GM19328 (cell line): Measurements from ENCODE around the gene PPM1L.
"Not testable (repeated sequence)": the region's sequence is repeated elsewhere in the genome, so short reads cannot be mapped to it uniquely, and the experiment has no call there.

Experiments
- ATAC-seq: cut with Tn5 transposase; IDR thresholded peaks from one replicate; pipeline ENCODE4 v1.9.1; 2021; ENCODE audit warnings: mild to moderate bottlenecking, moderate library complexity; ENCODE audit not compliant: unreplicated experiment

The PPM1L gene

DNA sequence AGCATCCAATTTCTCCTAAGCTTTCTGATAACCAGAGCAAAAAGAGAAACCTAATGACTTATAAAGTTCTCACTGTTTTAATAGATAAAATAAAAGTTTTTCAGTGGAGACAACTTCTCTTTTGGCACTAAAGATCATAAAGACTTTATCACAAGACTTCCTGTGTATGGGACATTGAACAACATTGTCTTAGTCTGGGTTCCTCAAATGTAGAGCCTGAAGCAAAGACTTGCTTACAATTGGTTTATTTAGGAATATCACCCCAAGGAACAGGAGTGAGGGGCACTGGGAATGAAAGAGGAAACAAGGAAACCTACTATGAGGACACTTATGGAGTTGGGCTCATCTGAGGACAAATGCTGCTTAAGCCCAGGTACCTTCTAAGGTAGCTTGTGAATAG, 221.7 kb downstream of the PPM1L start:
- ATAC-seq = no peak

DNA sequence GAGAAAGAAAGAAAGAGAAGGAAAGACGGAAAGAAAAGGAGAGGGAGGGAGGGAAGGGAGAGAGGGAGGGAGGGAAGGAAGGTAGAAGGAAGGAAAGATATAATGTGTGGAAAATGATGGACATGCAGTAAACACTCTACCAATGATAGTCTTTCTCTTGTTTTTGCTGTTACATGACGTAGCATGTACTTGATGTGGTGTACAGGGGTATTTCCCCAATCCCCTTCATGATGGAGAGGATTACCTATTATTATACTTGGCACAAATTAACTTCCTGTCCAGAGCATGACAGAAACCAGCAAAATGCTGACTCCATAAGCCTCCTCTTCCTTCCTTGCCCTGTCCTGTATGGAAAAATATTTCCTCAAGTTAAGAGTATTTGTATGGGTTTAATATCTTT, 224.7 kb downstream of the PPM1L start:
- no peak for ATAC-seq

DNA sequence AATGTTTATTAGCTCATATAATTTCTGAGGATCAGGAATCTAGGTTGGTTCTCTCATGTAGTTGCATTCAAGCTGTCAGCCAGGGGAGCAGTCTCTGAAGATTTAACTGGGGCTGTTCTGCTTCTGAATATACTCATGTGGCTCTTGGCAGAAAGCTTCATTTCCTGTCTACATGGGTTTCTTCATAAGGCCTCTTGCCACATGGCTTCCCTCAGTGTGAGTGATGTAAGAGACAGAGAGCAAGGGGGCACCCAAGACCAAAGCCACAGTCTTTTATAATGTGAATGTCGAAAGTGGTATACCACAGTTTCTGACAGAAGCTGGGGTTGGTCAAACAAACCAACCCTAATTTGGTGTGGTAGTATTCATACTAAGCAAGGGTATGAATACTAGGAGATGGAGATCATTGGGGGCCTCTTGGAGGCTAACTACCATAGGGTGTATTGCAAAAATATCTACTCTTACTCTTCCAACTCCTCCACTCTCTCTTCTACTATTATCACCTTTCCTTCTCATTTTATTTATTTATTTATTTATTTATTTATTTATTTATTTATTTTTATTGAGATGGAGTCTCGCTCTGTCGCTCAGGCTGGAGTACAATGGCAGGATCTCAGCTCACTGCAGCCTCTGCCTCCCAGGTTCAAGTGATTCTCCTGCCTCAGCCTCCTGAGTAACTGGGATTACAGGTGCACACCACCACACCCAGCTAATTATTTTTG, 225.3 kb downstream of the PPM1L start:
- ATAC-seq = peak; percentile 71

DNA sequence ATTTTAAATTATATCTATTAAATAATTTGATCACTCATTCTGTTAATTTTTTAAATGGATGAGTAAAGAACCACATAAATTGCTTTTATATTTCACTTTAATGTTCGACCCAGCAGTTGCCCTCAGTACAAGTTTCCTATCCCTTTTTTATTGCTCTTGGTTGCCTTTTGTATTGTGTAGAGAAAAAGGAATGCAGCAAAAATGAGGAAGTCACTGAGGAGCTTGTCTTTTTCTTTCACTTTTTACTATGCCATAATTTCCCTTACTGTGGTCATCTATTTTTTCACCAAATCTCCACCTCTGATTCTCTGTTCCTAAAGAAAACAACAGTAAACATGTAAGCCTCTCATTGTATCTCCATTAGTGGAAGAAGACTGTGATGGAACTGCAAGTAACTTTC, 226.5 kb downstream of the PPM1L start:
- no peak for ATAC-seq

DNA sequence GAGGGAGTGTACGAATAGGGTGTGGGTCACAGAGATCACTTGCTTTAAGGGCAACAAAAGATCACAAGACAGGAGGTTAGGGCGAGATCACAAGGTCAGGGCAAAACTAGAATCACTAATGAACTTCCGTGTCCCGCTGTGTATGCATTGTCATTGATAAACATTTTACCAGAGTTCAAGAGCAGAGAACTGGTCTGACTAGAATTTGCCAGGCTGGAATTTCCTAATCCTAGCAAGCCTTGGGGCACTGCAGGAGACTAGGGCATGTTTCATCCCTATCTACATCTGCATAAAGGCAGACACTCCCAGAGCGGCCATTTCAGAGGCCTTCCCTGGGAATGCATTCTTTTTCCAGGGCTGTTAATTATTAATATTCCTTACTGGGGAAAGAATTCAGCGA, 227.9 kb downstream of the PPM1L start:
- not testable (repeated sequence) for ATAC-seq

DNA sequence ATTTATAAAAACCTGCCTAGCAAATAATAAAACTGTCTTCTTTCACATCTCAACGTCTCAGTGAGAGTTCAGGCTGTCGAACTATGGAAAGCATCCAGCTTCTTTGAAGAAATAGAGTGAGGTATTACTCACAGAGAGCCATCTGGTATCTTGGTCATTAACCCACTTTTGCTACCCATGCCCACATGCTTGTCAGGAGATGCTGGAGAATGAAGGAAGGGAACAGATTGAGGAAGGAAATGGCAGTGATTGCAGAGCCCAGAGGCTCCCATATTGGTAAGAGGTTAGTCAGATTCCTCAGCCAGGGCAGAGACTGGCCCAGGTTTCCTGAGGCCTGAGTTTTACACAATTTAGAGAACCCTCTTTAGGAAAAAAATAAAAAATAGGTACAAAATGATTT, 230.0 kb downstream of the PPM1L start:
- ATAC-seq = no peak

DNA sequence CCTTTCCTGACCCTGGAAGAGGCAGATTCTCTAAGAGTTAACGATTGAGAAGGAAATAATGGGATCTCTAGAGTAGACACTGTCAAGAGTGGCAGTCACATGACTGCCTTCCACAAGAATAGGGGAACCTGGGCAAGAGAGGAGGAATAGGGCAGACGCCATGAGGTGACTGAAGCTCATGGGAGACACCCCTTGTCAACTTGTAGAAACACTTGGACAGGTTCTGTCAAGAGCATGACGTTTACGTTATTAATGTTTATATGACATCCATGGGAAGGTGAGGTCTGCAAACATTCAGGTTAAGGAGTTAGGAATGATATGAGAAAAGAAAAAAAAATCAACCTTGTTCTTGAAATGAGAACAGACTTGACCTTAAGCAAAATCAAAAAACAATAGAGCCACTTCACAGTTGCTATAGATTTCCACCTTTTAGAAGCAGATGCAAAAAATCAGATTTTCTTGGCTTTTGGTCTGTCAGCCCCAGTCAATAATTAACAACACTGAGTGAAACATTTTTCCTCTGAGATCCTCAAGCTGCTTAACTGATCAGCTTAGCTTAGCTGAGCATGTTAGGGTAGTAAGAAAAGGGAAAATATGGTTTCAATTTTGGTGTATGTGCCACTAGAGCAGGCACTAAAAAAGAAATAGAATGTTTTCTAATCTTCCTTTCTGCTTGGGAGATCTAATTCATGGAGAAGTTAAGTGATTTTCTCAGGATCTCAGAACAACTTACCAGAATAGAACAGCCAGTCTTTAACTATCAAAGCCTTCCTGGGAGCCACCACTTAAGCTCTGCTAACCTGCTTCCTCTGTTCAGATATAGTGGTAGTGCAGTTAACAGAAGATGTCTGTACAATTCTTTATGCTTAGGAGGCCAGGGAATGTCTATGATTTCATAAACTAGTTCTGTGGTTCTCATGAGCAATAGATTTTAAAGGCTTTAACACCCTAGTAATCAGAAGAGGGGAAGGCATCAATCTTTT, 232.2 kb downstream of the PPM1L start:
- ATAC-seq = no peak

DNA sequence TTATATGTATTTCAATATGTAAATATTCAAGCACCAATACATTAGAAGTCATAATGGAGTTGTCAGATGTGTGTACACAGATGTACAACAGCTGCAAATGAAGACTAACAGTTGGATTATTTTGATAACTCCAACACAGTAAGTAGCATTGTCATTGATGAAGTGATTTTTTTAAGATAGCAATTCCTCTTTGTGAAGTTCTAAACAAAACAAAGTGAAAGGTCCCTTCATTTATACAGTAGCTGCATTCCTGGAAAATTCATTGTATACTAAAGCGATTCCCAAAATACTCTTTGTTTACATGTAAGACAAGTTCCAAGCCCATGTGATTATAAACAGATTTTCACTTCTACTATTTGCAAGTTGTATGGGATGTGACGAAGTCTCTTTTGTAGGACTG, 234.4 kb downstream of the PPM1L start:
- no peak for ATAC-seq

DNA sequence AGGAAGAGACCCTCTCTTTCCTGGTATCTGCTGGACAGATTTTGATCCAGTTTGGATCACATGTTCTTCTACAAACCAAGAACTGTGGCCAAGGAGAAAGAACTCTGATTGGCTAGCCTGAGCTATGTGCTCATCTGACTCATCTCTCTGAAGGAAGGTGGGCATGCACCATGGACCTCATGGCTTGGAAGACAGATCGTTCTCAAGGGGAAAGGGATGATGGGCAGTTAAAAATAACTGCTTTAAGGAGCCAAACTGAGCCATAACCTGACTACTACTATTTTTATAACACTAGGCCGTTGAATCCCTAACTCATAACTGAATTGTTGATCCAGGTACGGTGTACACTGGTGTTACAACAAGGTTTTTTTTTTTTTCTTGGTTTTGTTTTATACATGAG, 236.7 kb downstream of the PPM1L start:
- no peak for ATAC-seq

DNA sequence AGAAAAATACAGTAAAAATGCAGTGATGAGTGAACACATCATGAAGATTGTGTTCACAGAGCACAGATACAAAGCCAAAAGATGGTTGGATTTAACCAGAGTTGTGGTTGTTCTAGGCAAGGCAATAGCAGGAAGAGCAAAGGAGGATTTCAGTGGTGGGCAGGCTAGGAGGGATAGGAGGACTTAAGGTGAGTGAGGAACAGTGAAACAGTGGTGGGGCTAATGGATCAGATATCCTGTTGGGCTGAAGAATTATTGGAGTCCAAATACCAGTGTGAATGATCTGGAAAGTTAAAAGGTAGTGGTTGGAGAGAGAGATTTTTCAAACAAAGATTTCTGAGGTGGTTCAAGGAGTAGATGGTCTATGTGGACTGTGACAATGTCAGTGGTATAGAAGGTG, 240.8 kb downstream of the PPM1L start:
- no peak for ATAC-seq

DNA sequence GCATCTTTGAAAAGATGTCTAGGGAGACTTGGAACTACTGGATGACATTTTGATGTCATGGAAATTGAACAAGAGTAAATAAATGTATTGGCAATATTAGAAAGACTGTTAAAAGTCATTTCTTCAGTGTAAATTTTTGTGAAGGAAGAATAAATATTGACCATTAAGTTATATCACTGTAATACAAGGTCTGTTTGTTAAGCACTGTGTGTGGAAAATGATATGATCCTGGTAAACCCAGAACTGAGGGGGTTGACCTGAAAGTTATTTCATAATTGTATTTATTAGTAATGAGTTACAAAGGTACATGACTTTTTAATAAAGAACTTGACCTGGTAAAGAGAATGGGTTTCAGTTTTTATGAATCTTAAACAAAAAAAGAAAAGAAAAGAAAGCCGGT, 242.6 kb downstream of the PPM1L start:
- no peak for ATAC-seq

DNA sequence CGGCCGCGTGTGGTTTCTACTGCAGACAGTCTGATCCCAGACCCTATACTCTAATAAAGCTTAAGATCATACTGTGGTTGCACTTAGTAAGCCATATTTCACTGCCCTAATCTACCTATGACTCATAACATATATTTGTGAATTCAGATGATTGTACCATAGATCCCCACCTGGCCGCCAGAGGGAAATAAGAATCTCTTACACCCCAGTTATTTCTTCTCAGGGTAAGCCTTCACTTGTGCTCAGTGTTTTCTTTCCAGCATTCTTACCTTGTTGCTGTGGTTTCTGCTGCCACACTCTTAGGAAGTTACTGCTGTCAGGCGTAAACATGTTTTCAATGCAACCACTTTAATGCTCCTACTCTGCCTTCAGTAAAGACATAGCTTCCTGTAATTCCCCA, 243.2 kb downstream of the PPM1L start:
- ATAC-seq = no peak

DNA sequence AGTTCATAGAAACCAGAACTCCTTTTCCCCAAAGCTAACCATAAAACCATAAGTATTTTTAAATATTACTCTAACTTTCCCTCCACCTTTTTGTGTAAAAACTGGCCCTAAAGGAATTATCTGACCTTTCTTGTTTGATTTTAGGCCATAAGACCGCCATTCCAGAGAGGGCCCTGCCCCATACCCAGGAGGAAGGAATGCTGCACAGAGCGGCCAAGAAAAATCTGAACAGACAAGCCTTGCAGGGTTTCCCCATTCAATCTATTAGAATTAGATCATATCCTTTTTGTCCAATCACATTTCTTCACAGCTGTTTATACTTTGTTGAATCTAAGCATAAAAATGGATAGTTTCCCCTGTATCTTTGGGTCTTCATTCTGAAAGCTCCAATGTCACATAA, 252.1 kb downstream of the PPM1L start:
- no peak for ATAC-seq

DNA sequence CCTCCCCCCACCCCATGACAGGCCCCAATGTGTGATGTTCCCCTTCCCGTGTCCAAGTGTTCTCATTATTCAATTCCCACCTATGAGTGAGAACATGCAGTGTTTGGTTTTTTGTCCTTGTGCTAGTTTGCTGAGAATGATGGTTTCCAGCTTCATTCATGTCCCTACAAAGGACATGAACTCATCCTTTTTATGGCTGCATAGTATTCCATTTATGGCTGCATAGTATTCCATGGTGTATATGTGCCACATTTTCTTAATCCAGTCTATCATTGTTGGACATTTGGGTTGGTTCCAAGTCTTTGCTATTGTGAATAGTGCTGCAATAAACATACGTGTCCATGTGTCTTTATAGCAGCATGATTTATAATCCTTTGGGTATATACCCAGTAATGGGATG, 254.1 kb downstream of the PPM1L start:
- ATAC-seq = not testable (repeated sequence)

DNA sequence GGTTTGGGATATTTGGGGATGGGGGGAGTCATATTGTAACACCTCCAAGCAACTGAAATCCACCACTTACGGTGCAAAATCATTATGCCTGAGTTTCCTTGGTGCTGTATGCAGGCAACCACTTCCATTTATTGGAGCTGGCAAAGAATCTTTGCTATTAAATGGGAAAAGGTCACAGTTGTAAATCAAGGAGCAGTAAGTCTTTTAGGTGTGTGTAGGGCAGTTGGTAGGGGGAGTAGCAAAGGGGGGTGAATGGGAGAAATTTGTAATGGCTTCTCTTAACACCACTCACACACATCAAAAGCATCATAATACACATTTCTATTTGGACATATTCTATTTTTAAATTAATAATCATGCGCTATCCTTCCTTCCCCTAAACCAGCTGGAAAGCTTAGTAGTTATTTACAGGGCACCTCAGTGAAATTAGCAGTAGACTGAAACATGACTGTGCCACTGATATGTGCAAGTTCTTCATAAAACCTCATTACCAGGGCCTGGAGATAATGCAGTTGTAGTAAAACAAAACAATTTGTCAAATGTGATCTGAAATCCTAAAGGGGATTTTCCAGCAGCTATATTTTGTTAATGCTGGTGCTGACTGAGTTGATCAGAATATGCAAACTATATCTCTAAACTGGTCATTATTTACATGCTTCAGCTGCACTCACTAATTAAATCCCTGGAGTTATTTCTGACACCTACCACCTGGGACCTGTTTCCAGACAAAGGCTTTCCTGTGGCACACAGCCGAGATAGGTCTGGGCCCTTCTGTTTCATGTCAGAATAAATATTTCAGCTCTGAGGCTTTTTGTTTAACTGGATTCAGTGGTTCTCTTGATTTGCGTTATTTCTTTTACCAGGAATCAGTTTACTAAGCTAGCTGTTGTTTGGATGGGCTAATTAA, 259.1 kb downstream of the PPM1L start:
- no peak for ATAC-seq

DNA sequence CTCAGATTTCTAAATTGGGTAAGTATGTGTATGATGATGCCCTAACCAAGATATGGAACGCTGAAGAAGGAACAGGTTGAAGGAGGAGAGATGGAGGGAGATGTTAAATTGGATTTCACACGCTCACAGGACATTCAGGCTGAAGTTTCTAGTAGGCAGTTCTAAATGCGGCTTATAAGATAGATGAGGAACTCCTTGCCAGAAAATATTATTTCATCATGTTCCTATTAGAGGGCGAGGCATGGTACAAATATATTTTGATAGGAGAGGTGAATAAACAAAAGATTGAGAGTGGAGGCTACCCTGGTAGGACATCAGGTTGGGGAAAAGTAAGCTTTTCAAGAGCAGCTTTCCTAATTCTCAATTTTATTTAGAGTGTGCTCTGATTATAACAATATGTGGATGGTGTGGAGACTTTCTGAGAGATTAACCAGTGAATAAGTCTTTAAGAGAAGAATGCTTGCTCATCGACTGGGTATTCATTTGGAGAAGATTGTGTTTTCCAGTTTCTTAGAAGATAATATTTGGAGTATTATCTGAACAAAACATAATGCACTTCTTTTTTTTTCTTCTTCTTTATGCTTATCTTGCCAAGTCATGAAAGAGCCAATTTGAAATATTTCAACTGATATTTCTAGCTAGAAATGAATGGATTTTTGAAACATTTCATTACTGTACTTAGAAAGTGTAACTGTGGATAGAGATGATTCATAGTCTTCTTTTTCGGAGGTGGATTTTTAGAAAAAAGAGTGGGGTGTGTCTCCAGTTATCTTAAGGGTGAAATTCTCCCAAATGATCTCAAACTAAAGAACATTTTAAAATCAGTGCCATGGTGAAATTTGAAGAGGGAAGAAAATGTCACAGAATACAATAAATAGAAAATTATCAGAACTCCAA, 260.6 kb downstream of the PPM1L start:
- ATAC-seq = no peak

DNA sequence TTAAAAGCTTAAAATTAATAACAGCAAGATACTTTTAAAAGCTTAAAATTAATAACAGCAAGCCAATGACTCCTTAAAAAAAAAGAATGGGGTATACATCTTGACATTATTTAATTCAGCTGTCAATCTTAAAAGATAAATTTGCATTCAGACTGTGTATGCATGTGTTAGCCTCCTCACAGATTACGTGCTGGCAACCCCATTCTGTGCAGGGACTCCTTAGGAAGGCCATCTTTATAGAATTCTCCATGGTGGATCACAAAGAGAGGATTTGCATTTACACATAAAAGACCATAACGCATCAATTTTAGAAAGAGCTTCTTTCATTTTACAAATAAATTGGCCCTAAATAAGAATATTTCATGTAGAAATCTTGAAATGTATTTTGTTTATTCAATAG, 261.9 kb downstream of the PPM1L start:
- no peak for ATAC-seq

DNA sequence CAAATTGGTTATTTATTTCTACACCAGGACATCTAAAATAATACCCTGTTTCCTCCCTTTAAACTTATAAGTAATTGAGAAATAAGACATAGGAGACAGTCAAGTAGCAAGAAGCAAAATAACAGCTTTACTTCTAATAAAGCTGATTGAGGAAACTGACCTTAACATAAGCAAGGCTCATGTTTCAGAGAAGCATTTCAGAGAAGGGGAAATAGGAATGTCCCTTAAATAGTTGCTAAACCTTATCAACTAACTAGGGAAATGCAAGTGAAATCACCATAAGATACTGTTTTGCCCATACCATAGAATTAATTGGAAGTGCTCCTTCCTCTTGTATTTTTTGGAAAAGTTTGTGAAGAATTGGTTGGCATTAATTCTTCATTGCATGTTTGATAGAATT, 264.2 kb downstream of the PPM1L start:
- ATAC-seq = no peak

DNA sequence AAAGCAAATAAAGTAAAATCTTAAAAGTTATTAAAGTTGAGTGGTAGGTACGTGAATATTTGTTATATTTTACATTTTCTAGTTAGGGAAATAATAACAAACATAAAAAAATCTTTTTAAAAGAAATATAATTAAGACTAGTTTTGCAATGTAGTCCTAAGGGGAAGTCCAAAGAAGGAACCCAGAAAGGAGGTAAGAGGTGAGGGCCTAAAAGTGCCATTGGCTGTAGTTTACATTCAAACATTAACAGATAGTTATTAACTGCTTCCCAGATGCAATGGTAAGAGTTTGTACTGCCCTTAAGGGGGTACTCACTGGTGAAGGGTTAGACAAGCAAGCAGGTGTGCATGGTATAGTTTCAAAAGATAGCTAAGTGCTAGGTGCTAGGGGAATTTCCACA, 269.9 kb downstream of the PPM1L start:
- no peak for ATAC-seq
